SK-N-SH (cell line): ENCODE data around the gene ANKMY1. TPM values are rescaled to one million over a fixed set of nuclear protein-coding genes. Genes with fewer than 3 reads are reported as not detected.

Experiments
- CTCF ChIA-PET: fragments of 300-600, 350-600 bp; formaldehyde crosslinking; extraction: SDS; loops from one replicate; lab custom pipeline; 2021; lab: Yijun Ruan, JAX
- POLR2A ChIA-PET: fragments of 350-600 bp; sonication (Branson Sonifier 250); formaldehyde crosslinking; extraction: SDS; loops from one replicate; lab custom pipeline; 2020; ENCODE audit warnings: antibody characterized with exemption, inconsistent platforms; lab: Yijun Ruan, JAX
- DNase-seq: peaks from one replicate; pipeline ENCODE4 v3.0.0; 2012
- H2AFZ ChIP-seq: fragments of 200-600 bp; sonication (generic); 2 replicates; pipeline ENCODE4 v1.8.1; 2016; ENCODE audit warnings: antibody characterized with exemption, mild to moderate bottlenecking, low read depth
- H3F3A ChIP-seq: fragments of 200-600 bp; sonication (generic); replicated peaks from 2 replicates; pipeline ENCODE3; 2016; ENCODE audit warnings: antibody characterized with exemption, mild to moderate bottlenecking; ENCODE audit not compliant: insufficient read depth
- H3K27ac ChIP-seq, 2 experiments: fragments of 200-500 bp in 1 of 2; fragments of 200-600 bp in 1 of 2; sonication (Bioruptor generic) in 1 of 2; sonication (generic), shearing (Covaris generic) in 1 of 2; 2 replicates each; pipeline versions ENCODE4 v1.5.1 to v1.6.1; 2014 to 2016; ENCODE audit warnings: low read depth in 2 of 2, inconsistent platforms in 1 of 2, low read length in 1 of 2, mild to moderate bottlenecking in 1 of 2, mixed read lengths in 1 of 2
- H3K27me3 ChIP-seq: fragments of 200-600 bp; sonication (generic), shearing (Covaris generic); 2 replicates; pipeline ENCODE4 v1.6.1; 2016; ENCODE audit warnings: mixed run types; ENCODE audit not compliant: insufficient read depth
- H3K36me3 ChIP-seq, 2 experiments: fragments of 200-500 bp in 1 of 2; fragments of 200-600 bp in 1 of 2; sonication (Bioruptor generic) in 1 of 2; sonication (generic) in 1 of 2; replicated peaks in 1 of 2; 2 replicates each; pipeline versions ENCODE3 to v1.5.1; 2014 to 2016; ENCODE audit warnings: low read length in 1 of 2, mild to moderate bottlenecking in 1 of 2; ENCODE audit not compliant: insufficient read depth in 2 of 2, control insufficient read depth in 1 of 2
- H3K4me1 ChIP-seq, 2 experiments: fragments of 200-500 bp in 1 of 2; fragments of 200-600 bp in 1 of 2; sonication (Bioruptor generic) in 1 of 2; sonication (generic), shearing (Covaris generic) in 1 of 2; 2 replicates each; pipeline versions ENCODE4 v1.5.1 to v1.6.1; 2014 to 2016; ENCODE audit warnings: low read depth in 1 of 2, low read length in 1 of 2, mixed run types in 1 of 2; ENCODE audit not compliant: insufficient read depth in 2 of 2, control insufficient read depth in 1 of 2
- H3K4me2 ChIP-seq: fragments of 200-600 bp; sonication (generic), shearing (Covaris generic); 2 replicates; pipeline ENCODE4 v1.6.1; 2017; ENCODE audit warnings: mixed run types
- H3K4me3 ChIP-seq, 2 experiments: fragments of 200-500 bp in 1 of 2; fragments of 200-600 bp in 1 of 2; sonication (Bioruptor generic) in 1 of 2; sonication (generic), shearing (Covaris generic) in 1 of 2; 2 replicates each; pipeline versions ENCODE4 v1.5.1 to v1.8.1; 2014 to 2016; ENCODE audit warnings: low read depth in 2 of 2, inconsistent platforms in 1 of 2, low read length in 1 of 2, mild to moderate bottlenecking in 1 of 2, mixed read lengths in 1 of 2, moderate library complexity in 1 of 2
- H3K79me2 ChIP-seq: fragments of 200-600 bp; sonication (generic); 2 replicates; pipeline ENCODE4 v1.8.1; 2017; ENCODE audit warnings: mild to moderate bottlenecking; ENCODE audit not compliant: insufficient read depth
- H3K9ac ChIP-seq: fragments of 200-600 bp; sonication (generic); 2 replicates; pipeline ENCODE4 v1.6.1; 2017; ENCODE audit warnings: mixed run types
- H3K9me2 ChIP-seq: fragments of 200-600 bp; sonication (generic); 2 replicates; pipeline ENCODE4 v1.6.1; 2017; ENCODE audit warnings: mixed run types
- H3K9me3 ChIP-seq: fragments of 200-600 bp; sonication (generic); 2 replicates; pipeline ENCODE4 v1.6.1; 2017; ENCODE audit warnings: mixed run types, mild to moderate bottlenecking, moderate library complexity
- H4K20me1 ChIP-seq: fragments of 200-600 bp; sonication (generic); 2 replicates; pipeline ENCODE4 v1.6.1; 2017; ENCODE audit warnings: mild to moderate bottlenecking, mixed run types; ENCODE audit not compliant: insufficient read depth
- CTCF ChIP-seq: fragments of 200-600 bp; sonication (generic); IDR thresholded peaks from 2 replicates; pipeline ENCODE4 v1.6.1; 2017; ENCODE audit warnings: antibody characterized with exemption, mild to moderate bottlenecking, moderate library complexity
- EZH2phosphoT487 ChIP-seq: fragments of 200-600 bp; sonication (generic); IDR thresholded peaks from 2 replicates; pipeline ENCODE4 v1.6.1; 2017; ENCODE audit warnings: low read depth, mixed run types, mild to moderate bottlenecking, antibody characterized with exemption, moderate library complexity, borderline replicate concordance
- FOXJ3 ChIP-seq: sonication (generic); formaldehyde crosslinking; IDR thresholded peaks from 2 replicates; pipeline ENCODE4 v1.5.1; 2020; ENCODE audit warnings: mild to moderate bottlenecking, missing genetic modification reagents
- GABPA ChIP-seq: IDR thresholded peaks from 2 replicates; pipeline ENCODE4 v1.4.0; 2012; ENCODE audit warnings: low read depth, mild to moderate bottlenecking
- IRF3 ChIP-seq: fragments of 150-350 bp; IDR thresholded peaks from 2 replicates; pipeline ENCODE4 v1.6.1; 2016; ENCODE audit warnings: mild to moderate bottlenecking, low read depth, low read length
- MXI1 ChIP-seq: IDR thresholded peaks from 2 replicates; pipeline ENCODE4 v1.6.1; 2012; ENCODE audit warnings: mild to moderate bottlenecking, low read depth, low read length, improper control_type of control experiment
- RFX5 ChIP-seq: IDR thresholded peaks from 2 replicates; pipeline ENCODE4 v1.6.1; 2012; ENCODE audit warnings: mild to moderate bottlenecking, improper control_type of control experiment, low read length
- SIN3A ChIP-seq: IDR thresholded peaks from 2 replicates; pipeline ENCODE4 v1.6.1; 2012; ENCODE audit warnings: low read depth, mild to moderate bottlenecking, low read length, moderate library complexity, borderline replicate concordance
- WGBS: methylation state at CpG from one replicate; pipeline ENCODE4 v1.1.6; 2017; ENCODE audit warnings: low lambda C conversion rate; 5-methylcytosine and 5-hydroxymethylcytosine counted together
- polyA plus RNA-seq, 3 experiments: library from polyadenylated mRNA; depleted of rRNA; stranded (reverse); fragments of >200 nt; gene quantifications; 2 replicates each; pipeline ENCODE4 v1.2.3, GENCODE V29; 2012

Gene ANKMY1
- polyA plus RNA-seq, 1 of the 3 experiments (the other 2 are of a cell fraction), result 12.1 TPM

DNA sequence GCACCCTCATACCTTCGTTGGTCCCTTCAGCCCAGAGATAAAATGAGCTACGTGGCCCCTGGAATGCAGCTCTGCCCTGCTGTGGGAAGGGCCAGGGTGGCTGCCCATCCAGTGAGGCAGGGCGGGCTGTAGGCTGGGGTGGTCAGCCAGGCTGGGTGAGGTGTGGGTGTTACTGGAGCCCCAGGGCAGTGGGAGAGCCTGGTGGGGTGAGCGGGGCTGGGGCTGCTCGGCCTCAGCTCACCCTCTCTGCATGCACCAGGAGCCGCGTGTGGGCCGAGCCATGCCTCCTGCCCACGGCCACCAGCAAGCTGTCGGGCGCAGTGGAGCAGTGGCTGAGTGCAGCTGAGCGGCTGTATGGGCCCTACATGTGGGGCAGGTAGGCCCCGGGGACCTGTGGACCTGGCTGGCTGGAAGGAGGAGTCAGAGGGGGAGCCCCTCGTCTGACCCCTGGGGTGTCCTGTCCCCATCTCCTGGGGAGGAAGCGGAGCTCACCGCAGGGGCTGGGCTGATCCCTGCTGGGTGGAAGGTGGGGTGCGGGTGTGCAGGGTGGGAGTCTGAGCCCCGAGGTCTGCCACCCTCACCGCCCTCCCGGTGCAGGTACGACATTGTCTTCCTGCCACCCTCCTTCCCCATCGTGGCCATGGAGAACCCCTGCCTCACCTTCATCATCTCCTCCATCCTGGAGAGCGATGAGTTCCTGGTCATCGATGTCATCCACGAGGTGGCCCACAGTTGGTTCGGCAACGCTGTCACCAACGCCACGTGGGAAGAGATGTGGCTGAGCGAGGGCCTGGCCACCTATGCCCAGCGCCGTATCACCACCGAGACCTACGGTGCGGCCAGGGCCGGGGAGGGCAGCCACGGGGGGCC lies 16.0 kb upstream of the ANKMY1 start (continued):
- TF ChIP-seq CTCF, result no peak
- no peak for TF ChIP-seq EZH2phosphoT487
- no peak for TF ChIP-seq MXI1
- no peak for TF ChIP-seq SIN3A

DNA sequence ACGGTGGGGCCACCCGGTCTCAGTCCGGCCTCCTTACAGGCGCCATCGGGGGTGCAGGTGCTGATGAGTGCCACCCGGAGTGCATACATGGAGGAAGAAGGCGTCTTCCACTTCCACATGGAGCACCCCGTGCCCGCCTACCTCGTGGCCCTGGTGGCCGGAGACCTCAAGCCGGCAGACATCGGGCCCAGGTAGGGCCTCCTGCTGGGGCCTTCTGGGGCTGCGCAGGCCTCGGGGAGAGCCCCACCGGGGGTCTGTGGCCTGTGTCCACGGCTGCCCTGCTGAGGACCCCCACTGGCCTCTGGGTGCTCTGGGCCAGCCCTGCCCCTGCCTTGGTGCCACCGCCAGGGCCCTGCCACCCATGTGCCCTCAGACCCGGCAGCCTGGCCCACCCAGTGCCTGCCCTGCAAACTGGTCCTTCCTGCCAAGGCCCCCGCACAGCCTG lies 15.3 kb upstream of the ANKMY1 start:
- DNase-seq, result no peak
- H3K9ac ChIP-seq, result no peak overlapping the region
- H2AFZ ChIP-seq, result no peak overlapping the region
- H3K9me2 ChIP-seq, result no peaks in the 10 kb centered on the region
- POLR2A ChIA-PET, result interaction anchor here (1.4 kb wide), 1 partner anchor 12 kb away, joined by 4 read pairs; no protein-coding TSS in a partner anchor
- H3K36me3 ChIP-seq, result peaks cover 0 to 42% of the 10 kb centered on the region in 2 experiments
- CTCF ChIA-PET, result interaction anchor here (1.0 kb wide), 1 partner anchor 137 kb away, joined by 3 read pairs; the partner anchor contains the start of gene GPC1
- H3K27me3 ChIP-seq, result no peaks in the 10 kb centered on the region
- H3K4me1 ChIP-seq, result peaks cover 3 to 13% of the 10 kb centered on the region in 2 experiments; a peak in 1 of 4 replicates
- no peaks in the 10 kb centered on the region for H3K9me3 ChIP-seq
- no peak overlapping the region for H3K4me2 ChIP-seq
- TF ChIP-seq GABPA, result no peak
- TF ChIP-seq FOXJ3 (CRISPR knock-in tag), result no peak
- no peak for TF ChIP-seq RFX5
- no peak for TF ChIP-seq IRF3
- TF ChIP-seq, all 33 proteins: peak for 0
- Histone ChIP-seq H4K20me1 (0 out of 2 replicates have a peak, but pooled peaks cover 12% of the 10 kb centered on the region), H3K79me2 (peaks cover 17% of the 10 kb centered on the region; the same call in 1 of the 2 replicates), H3K4me3 (no peak overlapping the region), H3F3A (no peaks in the 10 kb centered on the region), H3K27ac (no peak overlapping the region)
- WGBS, result 98% methylated on average over 11 of the region's 20 CpGs
